ENCODE results near the gene ST7.

ST7 gene, protein sequence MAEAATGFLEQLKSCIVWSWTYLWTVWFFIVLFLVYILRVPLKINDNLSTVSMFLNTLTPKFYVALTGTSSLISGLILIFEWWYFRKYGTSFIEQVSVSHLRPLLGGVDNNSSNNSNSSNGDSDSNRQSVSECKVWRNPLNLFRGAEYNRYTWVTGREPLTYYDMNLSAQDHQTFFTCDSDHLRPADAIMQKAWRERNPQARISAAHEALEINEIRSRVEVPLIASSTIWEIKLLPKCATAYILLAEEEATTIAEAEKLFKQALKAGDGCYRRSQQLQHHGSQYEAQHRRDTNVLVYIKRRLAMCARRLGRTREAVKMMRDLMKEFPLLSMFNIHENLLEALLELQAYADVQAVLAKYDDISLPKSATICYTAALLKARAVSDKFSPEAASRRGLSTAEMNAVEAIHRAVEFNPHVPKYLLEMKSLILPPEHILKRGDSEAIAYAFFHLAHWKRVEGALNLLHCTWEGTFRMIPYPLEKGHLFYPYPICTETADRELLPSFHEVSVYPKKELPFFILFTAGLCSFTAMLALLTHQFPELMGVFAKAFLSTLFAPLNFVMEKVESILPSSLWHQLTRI

DNA sequence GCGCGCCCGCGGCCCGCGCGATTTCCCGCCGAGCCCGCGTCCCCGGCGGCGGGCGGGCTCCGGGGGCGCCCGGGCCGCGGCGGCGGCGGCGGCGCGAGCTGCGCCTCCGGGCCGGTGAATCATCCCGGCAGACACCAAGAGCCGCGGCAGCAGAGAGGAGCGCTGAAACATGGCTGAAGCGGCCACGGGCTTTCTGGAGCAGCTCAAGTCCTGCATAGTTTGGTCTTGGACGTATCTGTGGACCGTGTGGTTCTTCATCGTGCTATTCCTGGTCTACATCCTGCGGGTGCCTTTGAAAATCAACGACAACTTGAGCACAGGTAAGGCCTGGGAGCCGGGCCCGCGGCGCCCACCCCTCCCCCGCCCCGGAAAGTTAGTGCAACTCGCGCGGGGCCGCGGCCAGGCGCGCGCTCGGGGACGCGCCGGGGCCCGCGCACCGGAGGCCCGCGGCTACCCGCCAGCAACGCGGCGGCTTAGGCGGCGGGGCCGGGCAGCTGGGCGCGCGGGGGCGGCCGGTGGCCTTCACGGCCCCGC is at the start of gene ST7:
ST7 (plus strand) TSS at position 130 of the 534 bp plus-strand sequence; CDS start at position 170, 40 bp downstream.
- no peaks in the 10 kb centered on the region for H3K36me3 Mint-ChIP-seq (ENCODE audit: low read depth)
- no peaks in the 10 kb centered on the region for H3K9me3 Mint-ChIP-seq
- H3K27ac Mint-ChIP-seq: peak within 1 kb of the TSS; percentile 95
- peaks cover 30% of the 10 kb centered on the region for H3K4me1 Mint-ChIP-seq (ENCODE audit: low read depth)
- peaks cover 3% of the 10 kb centered on the region for H3K27me3 Mint-ChIP-seq
- H3K4me3 Mint-ChIP-seq: peak within 1 kb of the TSS; percentile 93

DNA sequence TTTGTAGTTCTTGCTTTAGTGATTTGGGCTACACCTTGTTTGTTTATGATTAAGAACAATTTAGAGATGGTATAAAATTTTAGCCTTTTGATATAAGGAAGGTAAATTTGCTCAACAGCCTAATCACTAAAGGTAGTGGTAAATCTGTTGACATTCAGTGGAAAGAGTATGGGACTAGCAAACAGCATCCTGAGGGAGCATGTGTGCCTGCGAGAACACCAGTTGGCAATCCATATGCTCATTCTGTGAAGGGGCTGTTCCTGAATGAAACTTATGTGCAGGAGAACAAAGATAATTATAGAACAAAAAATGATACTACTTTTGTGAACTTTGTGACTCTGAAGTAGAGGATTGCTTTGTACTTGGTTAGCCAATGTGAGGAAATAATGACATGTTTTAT is 46.9 kb upstream of the ST7 start:
- Mint-ChIP-seq H3K4me3 (no peak overlapping the region), H3K36me3 (ENCODE audit: low read depth) (peaks cover 69% of the 10 kb centered on the region), H3K27me3 (no peaks in the 10 kb centered on the region), H3K4me1 (ENCODE audit: low read depth) (peaks cover under 1% of the 10 kb centered on the region), H3K27ac (no peak overlapping the region), H3K9me3 (no peaks in the 10 kb centered on the region)

DNA sequence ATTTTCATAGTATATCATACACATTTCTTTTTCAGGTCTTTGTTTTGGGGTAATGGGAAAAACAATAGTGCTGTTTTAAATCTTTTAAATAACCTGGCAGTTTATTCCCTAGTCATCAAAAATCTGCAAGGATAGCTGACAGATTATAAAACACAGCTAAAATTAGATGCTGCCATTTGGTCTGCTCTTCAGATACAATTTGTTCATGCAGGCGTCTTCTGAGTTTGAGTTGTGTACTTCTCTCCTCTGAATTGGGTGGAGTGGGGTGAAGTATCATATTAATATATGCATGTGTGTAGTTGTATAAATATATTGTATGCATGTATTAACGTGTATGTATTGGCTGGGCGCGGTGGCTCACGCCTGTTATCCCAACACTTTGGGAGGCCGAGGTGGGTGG is 42.9 kb upstream of the ST7 start:
- H3K27me3 Mint-ChIP-seq: no peaks in the 10 kb centered on the region
- H3K4me3 Mint-ChIP-seq: no peak overlapping the region
- H3K27ac Mint-ChIP-seq: no peak overlapping the region
- H3K4me1 Mint-ChIP-seq (ENCODE audit: low read depth): peaks cover 10% of the 10 kb centered on the region
- peaks cover 70% of the 10 kb centered on the region for H3K36me3 Mint-ChIP-seq (ENCODE audit: low read depth)
- no peaks in the 10 kb centered on the region for H3K9me3 Mint-ChIP-seq

DNA sequence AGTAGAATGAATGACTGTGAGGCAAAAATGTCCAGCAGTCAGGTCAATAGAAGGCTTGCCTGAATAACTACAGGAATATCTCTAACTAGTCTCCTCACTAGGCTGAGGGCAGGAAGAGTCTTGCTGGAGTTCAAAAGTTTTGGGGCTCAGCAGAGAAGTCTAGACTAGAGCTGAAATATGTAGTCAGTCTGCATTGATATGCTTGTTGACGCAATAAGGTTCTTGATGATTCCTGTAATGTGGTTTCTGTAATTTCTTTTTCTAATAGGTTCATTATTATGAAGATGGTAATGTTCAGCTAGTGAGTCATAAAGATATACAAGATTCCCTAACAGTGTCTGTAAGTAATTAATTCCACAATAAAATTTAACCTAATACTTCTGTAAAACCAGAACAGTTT is 41.5 kb upstream of the ST7 start:
- no peak overlapping the region for H3K4me3 Mint-ChIP-seq
- H3K36me3 Mint-ChIP-seq (ENCODE audit: low read depth): peaks cover 72% of the 10 kb centered on the region

DNA sequence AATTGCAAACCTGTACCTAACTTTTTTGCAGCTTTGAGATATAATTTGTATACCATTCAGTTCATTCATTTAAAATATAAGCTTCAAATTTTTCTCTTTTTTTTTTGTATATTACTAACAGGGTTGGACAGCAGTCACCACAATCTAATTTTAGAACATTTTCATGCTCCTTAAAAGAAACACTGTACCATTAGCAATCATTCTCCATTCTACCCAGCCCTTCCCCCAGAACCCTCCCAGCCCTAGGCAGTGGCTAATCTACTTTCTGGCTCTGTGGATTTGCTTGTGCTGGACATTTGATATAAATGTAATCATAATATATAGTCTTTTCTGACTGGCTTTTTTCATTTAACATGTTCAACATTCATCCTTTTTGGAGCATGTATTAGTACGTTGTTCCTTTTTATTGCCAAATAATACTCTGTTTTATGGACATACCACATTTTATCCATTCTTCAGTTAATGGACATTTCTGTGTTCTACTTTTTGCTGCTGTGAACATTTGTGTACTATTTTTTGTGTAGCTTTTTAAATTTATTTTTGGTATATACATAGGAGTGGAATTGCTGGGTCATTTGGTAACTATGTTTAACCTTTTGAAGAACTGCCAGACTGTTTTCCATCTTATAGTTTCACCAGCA is 40.9 kb upstream of the ST7 start:
- peaks cover 10% of the 10 kb centered on the region for H3K4me1 Mint-ChIP-seq (ENCODE audit: low read depth)
- H3K27ac Mint-ChIP-seq: peak overlapping the region; percentile 17
- no peaks in the 10 kb centered on the region for H3K27me3 Mint-ChIP-seq
- no peak overlapping the region for H3K4me3 Mint-ChIP-seq
- peaks cover 70% of the 10 kb centered on the region for H3K36me3 Mint-ChIP-seq (ENCODE audit: low read depth)
- H3K9me3 Mint-ChIP-seq: no peaks in the 10 kb centered on the region

More for the DNA sequence above, 41.5 kb upstream of the ST7 start:
- Mint-ChIP-seq H3K4me1 (ENCODE audit: low read depth) (peaks cover 10% of the 10 kb centered on the region), H3K27me3 (no peaks in the 10 kb centered on the region), H3K9me3 (no peaks in the 10 kb centered on the region), H3K27ac (no peak overlapping the region)

DNA sequence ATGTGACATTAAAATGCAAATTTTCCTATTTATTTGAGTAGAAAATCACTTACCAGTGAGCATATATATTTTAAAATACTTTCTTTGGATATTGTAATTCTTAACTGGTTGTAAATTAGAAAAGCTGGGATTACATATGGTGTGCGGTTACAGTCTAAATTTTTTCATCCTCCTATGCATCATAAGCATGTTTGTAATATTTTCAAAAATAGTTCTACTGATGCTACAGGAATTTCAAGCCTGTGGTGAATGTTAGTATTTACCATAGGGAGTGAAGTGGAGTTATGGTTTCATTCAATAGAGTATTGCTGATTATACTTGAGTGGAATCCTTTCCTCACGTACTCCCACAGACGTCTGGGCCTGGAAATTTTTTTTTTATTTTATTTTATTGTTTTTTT is 34.6 kb upstream of the ST7 start:
- Mint-ChIP-seq H3K4me3 (no peak overlapping the region), H3K9me3 (no peaks in the 10 kb centered on the region), H3K27ac (no peak overlapping the region), H3K36me3 (ENCODE audit: low read depth) (peaks cover 50% of the 10 kb centered on the region), H3K4me1 (ENCODE audit: low read depth) (no peaks in the 10 kb centered on the region), H3K27me3 (no peaks in the 10 kb centered on the region)

DNA sequence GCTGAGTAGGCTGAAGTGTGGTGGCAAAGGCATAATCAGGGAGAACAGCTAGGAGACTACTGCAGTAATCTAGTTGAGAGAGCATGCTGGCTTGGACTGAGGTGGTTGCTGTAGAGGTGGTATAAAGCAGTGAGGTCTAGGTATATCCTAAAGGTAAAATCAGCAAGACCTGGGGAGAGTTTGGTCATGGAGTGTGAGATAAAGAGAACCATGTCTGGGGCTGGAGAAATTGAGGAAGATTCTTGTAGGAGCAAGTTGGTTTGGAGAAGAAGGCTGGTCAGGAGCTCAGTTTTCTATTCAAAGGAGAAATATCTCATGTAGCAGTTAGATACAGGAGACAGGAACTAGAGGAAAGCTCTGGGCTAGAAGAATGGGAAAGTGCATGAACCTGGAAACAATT is 32.9 kb upstream of the ST7 start:
- H3K27me3 Mint-ChIP-seq: no peaks in the 10 kb centered on the region
- H3K4me1 Mint-ChIP-seq (ENCODE audit: low read depth): no peaks in the 10 kb centered on the region
- no peak overlapping the region for H3K27ac Mint-ChIP-seq
- H3K4me3 Mint-ChIP-seq: no peak overlapping the region
- H3K9me3 Mint-ChIP-seq: no peaks in the 10 kb centered on the region
- H3K36me3 Mint-ChIP-seq (ENCODE audit: low read depth): peaks cover 40% of the 10 kb centered on the region

DNA sequence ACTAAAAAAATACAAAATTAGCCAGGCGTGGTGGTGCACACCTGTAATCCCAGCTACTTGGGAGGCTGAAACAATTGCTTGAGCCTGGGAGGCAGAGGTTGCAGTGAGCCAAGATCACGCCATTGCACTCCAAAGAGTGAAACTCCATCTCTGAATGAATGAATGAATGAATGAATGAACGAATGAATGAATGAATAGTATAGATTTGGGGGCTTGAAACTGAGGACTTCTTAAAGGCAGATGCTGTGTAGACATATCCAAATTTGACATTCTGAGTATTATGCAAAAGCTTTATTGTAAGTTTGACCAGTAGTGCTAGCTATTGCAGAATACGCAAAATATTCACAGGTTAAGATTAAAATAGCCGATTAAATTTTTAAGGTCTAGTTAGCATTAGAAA is 30.8 kb upstream of the ST7 start:
- no peaks in the 10 kb centered on the region for H3K9me3 Mint-ChIP-seq
- H3K36me3 Mint-ChIP-seq (ENCODE audit: low read depth): peaks cover 26% of the 10 kb centered on the region

DNA sequence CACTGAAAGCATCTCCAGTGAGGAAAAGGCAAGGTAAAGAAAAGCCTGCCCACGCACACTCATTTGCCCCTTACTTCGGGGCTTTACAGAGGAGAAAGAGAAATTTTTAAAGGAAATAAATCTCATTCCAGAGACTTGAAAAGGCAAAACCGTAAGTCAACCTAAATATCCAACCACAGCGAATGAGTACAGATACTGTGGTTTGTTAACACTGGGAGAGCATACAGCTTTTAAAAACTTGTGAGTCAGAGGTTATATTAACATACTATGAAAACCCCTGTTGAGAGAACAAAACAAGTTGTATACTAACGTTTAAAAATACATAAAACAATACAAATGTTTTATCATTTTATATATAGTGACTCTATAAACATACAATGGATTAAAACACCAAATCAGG is 28.6 kb upstream of the ST7 start:
- no peak overlapping the region for H3K4me3 Mint-ChIP-seq
- no peaks in the 10 kb centered on the region for H3K4me1 Mint-ChIP-seq (ENCODE audit: low read depth)
- peaks cover 12% of the 10 kb centered on the region for H3K36me3 Mint-ChIP-seq (ENCODE audit: low read depth)
- no peak overlapping the region for H3K27ac Mint-ChIP-seq
- no peaks in the 10 kb centered on the region for H3K27me3 Mint-ChIP-seq
- no peaks in the 10 kb centered on the region for H3K9me3 Mint-ChIP-seq

More for the DNA sequence above, 30.8 kb upstream of the ST7 start:
- no peaks in the 10 kb centered on the region for H3K4me1 Mint-ChIP-seq (ENCODE audit: low read depth)
- H3K27me3 Mint-ChIP-seq: no peaks in the 10 kb centered on the region
- H3K4me3 Mint-ChIP-seq: no peak overlapping the region
- no peak overlapping the region for H3K27ac Mint-ChIP-seq

DNA sequence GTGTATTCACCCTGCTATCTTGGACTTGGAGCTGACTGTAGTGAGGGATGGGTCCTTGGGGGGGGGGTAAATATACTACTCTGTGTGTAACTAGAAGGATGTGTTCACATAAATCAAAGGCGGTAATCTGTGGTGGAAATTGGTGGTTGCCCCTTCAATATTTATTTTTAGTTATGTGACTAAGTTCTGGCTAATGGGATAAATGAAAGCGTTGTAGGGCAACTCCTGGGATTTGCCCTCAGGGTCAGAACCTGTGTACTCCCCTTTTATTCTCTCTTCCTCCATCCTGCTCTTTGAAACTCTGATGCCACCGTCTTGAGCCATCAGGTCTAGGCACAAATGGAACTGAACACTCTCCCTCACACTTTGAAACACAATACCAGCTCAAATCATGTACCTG is 24.3 kb upstream of the ST7 start:
- H3K4me1 Mint-ChIP-seq (ENCODE audit: low read depth): peaks cover 5% of the 10 kb centered on the region
- H3K9me3 Mint-ChIP-seq: no peaks in the 10 kb centered on the region
- no peak overlapping the region for H3K27ac Mint-ChIP-seq
- H3K4me3 Mint-ChIP-seq: no peak overlapping the region
- no peaks in the 10 kb centered on the region for H3K36me3 Mint-ChIP-seq (ENCODE audit: low read depth)
- peaks cover 15% of the 10 kb centered on the region for H3K27me3 Mint-ChIP-seq

DNA sequence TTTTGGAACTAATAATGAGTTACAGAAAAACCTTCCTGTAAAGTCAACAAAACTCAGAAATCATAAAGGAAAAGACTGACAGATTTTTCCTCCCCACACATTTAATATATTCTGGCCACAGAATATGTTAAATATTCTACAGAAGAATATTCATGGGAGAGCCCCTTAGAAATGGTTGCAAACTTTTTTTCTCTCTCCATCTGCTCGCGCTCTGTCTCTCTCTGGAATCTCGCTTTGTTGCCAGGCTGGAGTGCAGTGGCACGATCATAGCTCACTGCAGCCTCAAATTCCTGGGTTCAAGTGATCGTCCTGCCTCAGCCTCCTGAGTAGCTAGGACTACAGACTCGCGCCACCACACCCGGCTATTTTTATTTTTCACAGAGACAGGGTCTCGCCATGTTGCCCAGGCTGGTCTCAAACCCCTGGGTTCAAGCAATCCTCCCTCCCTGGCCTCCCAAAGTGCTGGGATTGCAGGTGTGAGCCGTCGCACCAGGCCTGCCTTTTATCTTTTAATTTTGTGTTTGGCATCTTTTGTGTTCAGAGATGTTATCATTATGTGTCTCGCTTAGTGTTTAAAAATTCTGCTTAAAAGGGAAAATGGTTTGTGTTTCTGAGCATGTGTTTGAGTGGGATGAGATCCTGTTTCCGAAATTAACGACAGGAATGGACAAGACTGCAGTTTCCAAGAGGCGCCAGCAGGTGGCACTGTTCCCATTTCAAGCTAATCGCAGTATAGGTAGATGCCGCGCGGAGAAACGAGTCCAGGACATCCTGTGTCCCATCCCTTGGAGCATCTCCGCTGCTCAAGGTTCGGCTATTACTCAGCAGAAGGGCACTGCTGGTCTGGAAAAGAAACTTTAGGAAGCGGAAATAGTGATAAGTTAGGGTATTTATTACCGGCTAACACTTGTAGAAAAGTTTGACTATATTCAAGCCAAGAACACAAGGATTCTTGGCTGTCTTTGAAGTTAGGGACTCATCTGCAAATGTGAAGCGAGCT is 23.1 kb upstream of the ST7 start:
- H3K4me3 Mint-ChIP-seq: no peak overlapping the region
- H3K36me3 Mint-ChIP-seq (ENCODE audit: low read depth): no peaks in the 10 kb centered on the region
- H3K9me3 Mint-ChIP-seq: no peaks in the 10 kb centered on the region
- H3K4me1 Mint-ChIP-seq (ENCODE audit: low read depth): peaks cover 5% of the 10 kb centered on the region
- H3K27ac Mint-ChIP-seq: no peak overlapping the region
- H3K27me3 Mint-ChIP-seq: peaks cover 15% of the 10 kb centered on the region

DNA sequence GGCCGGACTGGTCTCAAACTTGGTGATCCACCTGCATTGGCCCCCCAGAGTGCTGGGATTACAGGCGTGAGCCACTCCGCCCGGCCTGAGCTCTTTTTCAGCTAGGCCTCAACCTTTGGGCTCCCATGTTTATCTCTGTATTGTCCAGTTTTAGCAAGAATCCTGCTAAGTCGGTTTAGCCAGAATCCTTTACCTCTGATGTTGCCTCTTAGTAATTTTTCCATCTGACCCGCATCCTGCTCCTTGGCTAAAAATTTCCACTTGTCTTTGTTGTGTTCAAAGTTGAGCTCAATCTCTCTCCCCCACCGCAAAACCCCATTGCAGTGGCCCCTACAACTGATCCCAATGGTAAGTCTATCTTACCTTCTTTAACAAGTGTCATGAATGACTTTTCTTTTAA is 20.7 kb upstream of the ST7 start:
- Mint-ChIP-seq H3K9me3 (no peaks in the 10 kb centered on the region), H3K27ac (no peak overlapping the region), H3K36me3 (ENCODE audit: low read depth) (no peaks in the 10 kb centered on the region), H3K4me3 (no peak overlapping the region), H3K4me1 (ENCODE audit: low read depth) (peaks cover 5% of the 10 kb centered on the region), H3K27me3 (peaks cover 20% of the 10 kb centered on the region)

DNA sequence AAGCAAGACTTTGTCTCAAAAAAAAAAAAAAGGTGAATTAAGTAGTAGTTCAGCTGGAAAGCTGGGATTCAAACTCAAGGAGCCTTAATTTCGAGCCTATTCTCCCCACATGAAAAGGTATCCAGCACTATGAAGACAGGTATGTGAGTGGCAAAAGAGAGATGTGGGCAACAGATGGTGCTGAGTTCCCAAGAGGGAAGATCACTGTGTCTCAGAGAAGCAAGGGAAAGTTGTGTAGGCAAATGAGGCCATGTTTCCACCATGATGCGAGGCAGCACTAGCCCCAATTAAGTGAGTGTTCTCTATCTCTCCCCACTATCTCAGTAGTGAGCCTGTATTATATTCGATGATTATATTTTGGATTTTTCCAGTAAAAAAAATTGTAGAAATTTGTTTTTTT is 19.8 kb upstream of the ST7 start:
- Mint-ChIP-seq H3K9me3 (no peaks in the 10 kb centered on the region), H3K4me3 (no peak overlapping the region), H3K27me3 (peaks cover 20% of the 10 kb centered on the region), H3K4me1 (ENCODE audit: low read depth) (peaks cover 5% of the 10 kb centered on the region), H3K27ac (no peak overlapping the region), H3K36me3 (ENCODE audit: low read depth) (no peaks in the 10 kb centered on the region)

DNA sequence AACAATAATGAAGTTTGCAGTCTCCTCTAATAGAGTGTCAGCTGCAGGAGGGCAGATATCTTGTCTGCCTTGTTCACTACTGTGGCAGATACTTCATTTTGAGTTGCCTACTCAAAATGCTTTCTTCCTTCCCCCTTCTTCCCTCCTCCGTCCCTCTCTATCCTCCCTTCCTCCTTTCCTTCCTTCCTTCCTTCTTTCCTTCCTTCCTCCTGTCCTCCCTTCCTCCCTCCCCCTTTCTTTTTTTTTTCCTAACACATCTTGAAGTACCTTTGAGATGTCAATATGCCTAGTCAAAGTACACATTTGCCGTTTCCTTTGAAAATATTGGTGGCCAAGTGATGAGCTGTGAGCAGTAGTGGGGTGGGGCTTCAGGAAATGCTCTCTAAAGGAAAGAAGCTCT is 18.7 kb upstream of the ST7 start:
- H3K4me1 Mint-ChIP-seq (ENCODE audit: low read depth): peaks cover 5% of the 10 kb centered on the region
- no peak overlapping the region for H3K4me3 Mint-ChIP-seq
- H3K27ac Mint-ChIP-seq: no peak overlapping the region
- no peaks in the 10 kb centered on the region for H3K36me3 Mint-ChIP-seq (ENCODE audit: low read depth)
- H3K27me3 Mint-ChIP-seq: peaks cover 20% of the 10 kb centered on the region
- no peaks in the 10 kb centered on the region for H3K9me3 Mint-ChIP-seq
